GM19395 (cell line): Measurements from ENCODE around the gene FAM83E.
"Not testable (repeated sequence)": the region's sequence is repeated elsewhere in the genome, so short reads cannot be mapped to it uniquely, and the experiment has no call there.

ENCODE experiments used
- ATAC-seq: cut with Tn5 transposase; IDR thresholded peaks from one replicate; pipeline ENCODE4 v1.9.1; 2021; ENCODE audit warnings: mild to moderate bottlenecking, moderate library complexity; ENCODE audit not compliant: unreplicated experiment

Gene FAM83E

GRCh38 chr19:48578891-48579290, 36.0 kb downstream of the FAM83E start:
- no peak for ATAC-seq

- not testable (repeated sequence) for ATAC-seq
These were observed 37.0 kb downstream of the FAM83E start for GRCh38 chr19:48577908-48578307.

GRCh38 chr19:48575931-48576622, 38.8 kb downstream of the FAM83E start:
- ATAC-seq: no peak

GRCh38 chr19:48573163-48573505, 41.7 kb downstream of the FAM83E start:
- no peak for ATAC-seq

GRCh38 chr19:48571378-48572162, 43.3 kb downstream of the FAM83E start:
- ATAC-seq: no peak

GRCh38 chr19:48569814-48570213, 45.1 kb downstream of the FAM83E start:
- no peak for ATAC-seq

- no peak for ATAC-seq
These were observed 46.5 kb downstream of the FAM83E start for GRCh38 chr19:48568345-48568886.

- no peak for ATAC-seq
These were observed 49.8 kb downstream of the FAM83E start for GRCh38 chr19:48565090-48565489.
